ENCODE results near the gene HOGA1. TPM values are rescaled to one million over a fixed set of nuclear protein-coding genes. Genes with fewer than 3 reads are reported as not detected.
A peak's percentile ranks its signal among the peaks of the same experiment; 100 is the strongest.

HOGA1 gene
- total and polyA plus RNA-seq, 2 of the 13 experiments (the other 11 are each of a cell fraction or from before 2014, with no cell fraction given), result 7.6 to 19.5 TPM

GRCh38 chr10:97632949-97633884 is 49.0 kb downstream of the HOGA1 start, which contains the start of gene MORN4 (continued):
- no peak for TF ChIP-seq TP53 (CRISPR knock-in tag; conservative IDR thresholded peaks at IDR 0.05)
- no peak for TF ChIP-seq ZBTB40 (IDR thresholded peaks at IDR 0.05)
- TF ChIP-seq ZBTB40 (CRISPR knock-in tag; IDR thresholded peaks at IDR 0.05), result no peak
- no peak for TF ChIP-seq ZNF383 (CRISPR knock-in tag; IDR thresholded peaks at IDR 0.05; ENCODE audit: borderline replicate concordance)
- TF ChIP-seq ZFY (CRISPR knock-in tag; IDR thresholded peaks at IDR 0.05), result peak; percentile 69
- TF ChIP-seq THAP11 (CRISPR knock-in tag; IDR thresholded peaks at IDR 0.05), result peak; percentile 87
- TF ChIP-seq ZNF253 (CRISPR knock-in tag; IDR thresholded peaks at IDR 0.05; ENCODE audit: borderline replicate concordance), result no peak
- TF ChIP-seq HES4 (CRISPR knock-in tag; IDR thresholded peaks at IDR 0.05; ENCODE audit: borderline replicate concordance), result no peak
- no peak for TF ChIP-seq ZNF329 (CRISPR knock-in tag; IDR thresholded peaks at IDR 0.05; ENCODE audit: low read depth)
- no peak for TF ChIP-seq ETV5 (CRISPR knock-in tag; IDR thresholded peaks at IDR 0.05; ENCODE audit: borderline replicate concordance)
- no peak for TF ChIP-seq SMYD3 (CRISPR knock-in tag; IDR thresholded peaks at IDR 0.05)
- peak; percentile 83 for TF ChIP-seq ZFP91 (CRISPR knock-in tag; IDR thresholded peaks at IDR 0.05; ENCODE audit: borderline replicate concordance)
- TF ChIP-seq ZNF382 (CRISPR knock-in tag; IDR thresholded peaks at IDR 0.05; ENCODE audit: borderline replicate concordance), result no peak
- TF ChIP-seq KDM1A (CRISPR knock-in tag; IDR thresholded peaks at IDR 0.05), result no peak
- no peak for TF ChIP-seq ZNF276 (CRISPR knock-in tag; IDR thresholded peaks at IDR 0.05; ENCODE audit: low read depth)
- TF ChIP-seq ZNF136 (CRISPR knock-in tag; IDR thresholded peaks at IDR 0.05; ENCODE audit: low read depth), result no peak

All from HepG2 (cell line).